Activated CD8-positive, alpha-beta memory T cell treated with anti-CD3 and anti-CD28 coated beads for 1 hour (primary cell): ENCODE measurements around the gene KDM4C.
"Not testable (repeated sequence)": the region's sequence is repeated elsewhere in the genome, so short reads cannot be mapped to it uniquely, and the experiment has no call there.

Experiments
- DNase-seq, 2 donors: peaks; one replicate each; pipeline ENCODE4 v3.0.0-alpha.2; 2020; ENCODE audit warnings: low read depth in 1 of 2; ENCODE audit errors: extremely low read depth in 1 of 2

Gene KDM4C

GRCh38 chr9:7011395-7012067 is 253.8 kb downstream of the KDM4C start:
- DNase-seq = no peak

DNA sequence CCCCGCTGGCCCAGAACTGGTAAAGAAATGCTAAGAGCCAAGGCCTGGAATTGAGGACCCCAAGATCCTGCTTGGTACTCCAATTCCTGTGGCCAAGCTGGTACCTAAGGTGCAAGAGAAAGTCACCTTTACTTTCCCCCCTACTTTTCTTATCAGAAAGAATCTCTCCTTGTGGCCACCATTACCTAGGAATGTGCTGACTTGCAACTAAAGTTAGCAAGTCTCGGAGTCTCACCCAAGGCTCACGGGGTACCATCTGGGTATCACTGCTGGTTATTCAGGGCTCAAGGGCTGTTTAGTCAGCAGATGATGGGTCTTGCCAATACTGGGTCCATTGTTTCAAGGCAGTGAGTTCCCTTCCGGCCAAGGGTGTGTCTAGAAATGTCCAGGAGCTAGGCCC is 270.2 kb downstream of the KDM4C start:
- no peak for DNase-seq

DNA sequence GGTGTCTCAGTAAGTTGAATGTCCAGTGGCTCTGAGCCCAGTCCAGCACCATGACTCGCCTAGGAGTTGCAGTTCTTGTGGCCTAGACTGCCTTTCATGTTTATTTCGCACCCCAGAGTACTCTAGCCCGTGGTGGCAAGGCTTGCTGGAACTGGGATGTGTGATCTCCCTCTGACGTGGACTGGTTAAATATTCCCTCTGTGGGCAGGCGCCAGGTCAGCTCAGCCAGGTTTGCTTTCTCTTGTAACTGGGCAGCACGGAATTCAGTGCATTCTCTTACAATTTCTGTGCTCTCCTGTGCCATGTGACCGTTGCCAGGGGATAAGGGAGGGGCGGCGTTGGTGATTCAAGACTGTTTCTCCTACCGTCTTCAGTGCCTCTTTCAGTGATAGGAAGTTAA is 270.8 kb downstream of the KDM4C start:
- DNase-seq = no peak

DNA sequence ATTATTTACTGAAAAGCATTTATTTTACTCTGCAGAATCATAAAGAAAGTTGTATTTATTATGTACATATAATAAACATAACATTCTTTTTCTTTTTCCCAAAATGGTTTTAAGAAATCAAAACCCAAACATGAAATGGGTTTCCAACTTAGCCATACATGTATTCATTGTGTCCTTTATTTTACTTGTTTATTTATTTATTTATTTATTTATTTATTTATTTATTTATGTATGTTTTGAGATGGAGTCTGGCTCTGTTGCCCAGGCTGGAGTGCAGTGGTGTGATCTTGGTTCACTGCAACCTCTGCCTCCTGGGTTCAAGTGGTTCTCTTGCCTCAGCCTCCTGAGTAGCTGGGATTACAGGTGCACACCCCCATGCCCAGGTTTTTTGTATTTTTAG is 273.2 kb downstream of the KDM4C start:
- not testable (repeated sequence) for DNase-seq

DNA sequence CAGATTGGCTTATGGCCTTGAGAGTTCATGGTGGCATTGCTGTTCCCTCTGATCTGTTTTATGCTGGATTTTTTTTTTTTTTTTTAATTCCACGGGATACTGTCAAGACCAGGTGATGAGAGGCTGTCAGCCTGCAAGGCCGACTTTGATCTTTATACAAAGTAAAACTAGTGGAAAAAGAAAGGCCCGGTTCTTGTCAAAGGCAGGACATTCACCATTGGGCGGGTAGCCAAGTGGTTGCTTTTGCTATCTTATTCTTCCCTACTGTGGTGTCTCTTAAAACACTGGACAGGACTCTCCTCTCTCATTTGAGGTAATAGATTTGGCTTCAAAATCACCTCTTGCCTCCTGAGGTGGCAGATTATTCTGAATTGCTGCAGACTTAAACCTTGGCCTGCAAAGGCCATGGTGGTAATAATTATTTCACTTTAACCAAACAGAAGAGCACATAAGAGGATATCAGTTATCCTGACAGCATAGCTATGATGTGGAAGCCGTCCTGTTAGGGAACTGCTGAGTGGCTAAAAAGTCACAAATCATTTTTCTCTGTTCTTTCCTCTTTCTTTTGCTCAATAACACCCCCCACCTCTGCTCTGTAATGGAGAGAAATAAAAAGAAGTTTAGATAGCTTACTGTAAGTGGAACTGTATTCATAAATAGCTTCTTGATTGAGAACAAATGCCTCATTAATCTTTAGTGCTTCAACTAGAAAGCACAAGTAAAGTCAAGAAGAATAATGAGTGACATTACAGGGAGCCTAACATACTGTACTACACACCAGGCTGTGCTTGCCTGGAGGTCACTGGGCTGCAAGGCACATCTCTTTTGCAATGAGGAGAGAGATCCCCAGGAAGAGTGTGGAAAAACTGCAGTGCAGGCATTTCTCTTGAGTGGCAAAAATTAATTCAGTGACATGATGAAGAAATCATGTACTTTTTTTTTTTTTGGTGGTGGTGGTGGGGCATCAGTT is 275.6 kb downstream of the KDM4C start:
- no peak for DNase-seq

GRCh38 chr9:7037176-7037575 is 279.4 kb downstream of the KDM4C start:
- no peak for DNase-seq

DNA sequence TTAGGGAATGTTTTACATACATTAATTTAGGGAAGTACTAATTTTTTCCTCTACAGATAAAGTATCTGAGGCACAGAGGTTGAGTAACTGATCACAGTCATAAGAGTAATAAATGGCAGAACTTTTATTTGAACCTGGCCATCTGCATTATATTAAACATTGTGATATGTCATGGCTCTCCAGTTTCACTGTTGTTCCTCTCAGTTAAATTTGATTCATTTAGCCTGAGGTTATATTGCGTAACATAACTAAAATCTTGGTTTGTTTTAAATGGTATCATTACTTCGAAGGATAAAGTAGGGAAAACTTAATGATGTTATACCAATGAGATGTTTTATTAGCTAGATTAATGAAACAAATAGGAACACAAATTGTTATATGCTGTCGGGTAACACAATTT is 284.4 kb downstream of the KDM4C start:
- DNase-seq = no peak

GRCh38 chr9:7045361-7045760 is 287.6 kb downstream of the KDM4C start:
- DNase-seq = no peak

- no peak for DNase-seq
Measured at GRCh38 chr9:7051711-7052110, 293.9 kb downstream of the KDM4C start.

DNA sequence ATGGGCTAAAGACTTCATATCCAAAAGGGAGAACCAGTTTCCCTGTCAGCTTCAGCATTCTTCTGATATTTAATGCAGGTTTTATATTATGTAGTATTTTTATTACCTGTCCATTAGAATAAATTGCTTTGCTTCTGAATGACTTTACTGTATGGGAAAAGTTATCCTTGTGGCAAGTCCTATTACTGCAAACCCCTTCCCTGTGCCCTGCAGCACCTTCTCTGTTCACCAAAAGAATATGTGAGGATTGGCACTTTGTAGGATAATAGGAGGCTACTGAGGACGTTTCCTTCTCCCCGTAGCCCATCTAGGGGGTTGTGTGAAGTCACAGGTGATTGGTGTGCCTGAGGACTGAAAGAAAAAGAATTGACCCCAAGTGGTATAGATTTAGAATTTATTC is 296.1 kb downstream of the KDM4C start:
- no peak for DNase-seq

DNA sequence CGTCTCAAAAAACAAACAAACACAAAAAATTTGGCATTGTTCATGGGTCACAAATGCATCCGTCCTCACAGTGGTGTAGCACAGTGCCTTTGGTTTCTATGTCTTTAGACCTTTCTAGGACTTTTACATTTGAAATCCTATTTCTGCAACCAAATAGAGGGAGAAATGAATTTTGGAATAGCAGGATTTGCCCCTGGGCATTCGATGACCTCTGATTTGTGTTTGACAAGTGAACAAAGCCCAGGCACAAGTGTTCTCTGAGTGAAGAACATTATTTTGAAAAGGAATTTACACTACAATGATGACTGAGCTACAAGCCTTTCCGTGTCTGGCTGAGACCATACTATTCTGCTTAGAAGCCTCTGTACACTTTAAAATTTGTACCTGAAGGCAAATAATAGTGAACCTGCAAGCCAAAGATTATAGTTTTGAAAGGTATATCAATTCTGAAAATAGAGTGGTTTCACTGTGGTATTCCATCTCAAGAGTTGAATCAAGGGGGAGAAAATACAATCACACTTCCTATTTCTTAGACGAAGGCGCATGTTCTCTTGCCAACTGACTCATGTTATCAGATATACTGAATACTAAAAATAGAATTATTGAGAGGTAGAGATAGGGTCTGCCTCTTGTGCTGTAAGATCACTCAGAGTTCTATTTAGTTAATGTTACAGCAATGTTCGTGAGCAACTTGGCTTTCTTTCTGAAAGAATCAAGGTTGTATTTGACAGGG is 297.6 kb downstream of the KDM4C start:
- no peak for DNase-seq

DNA sequence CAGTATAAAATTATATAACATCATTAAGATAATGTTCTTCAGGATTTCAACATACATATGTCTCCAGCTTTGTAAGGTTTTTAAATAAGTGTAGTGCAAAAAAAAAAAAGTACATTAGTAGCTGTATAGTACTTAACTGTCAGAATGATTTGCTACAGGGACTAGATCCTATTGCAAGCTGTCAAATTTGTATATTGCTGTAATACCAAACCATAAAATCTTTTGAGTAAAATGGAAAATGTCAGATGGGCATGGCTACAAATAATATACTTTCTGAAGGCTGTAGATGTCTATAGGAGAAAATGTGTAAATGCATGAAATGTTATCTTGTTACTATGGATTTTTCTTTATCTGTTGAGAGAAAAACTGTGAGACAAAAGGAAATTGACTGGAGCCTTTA is 298.5 kb downstream of the KDM4C start:
- DNase-seq = no peak

- no peak for DNase-seq
Measured at GRCh38 chr9:7058473-7058872, 300.7 kb downstream of the KDM4C start.

- no peak for DNase-seq
Measured at GRCh38 chr9:7067169-7067568, 309.4 kb downstream of the KDM4C start.

GRCh38 chr9:7071916-7072315 is 314.1 kb downstream of the KDM4C start:
- DNase-seq = no peak

- DNase-seq = no peak
Measured at GRCh38 chr9:7073706-7074105, 315.9 kb downstream of the KDM4C start.

DNA sequence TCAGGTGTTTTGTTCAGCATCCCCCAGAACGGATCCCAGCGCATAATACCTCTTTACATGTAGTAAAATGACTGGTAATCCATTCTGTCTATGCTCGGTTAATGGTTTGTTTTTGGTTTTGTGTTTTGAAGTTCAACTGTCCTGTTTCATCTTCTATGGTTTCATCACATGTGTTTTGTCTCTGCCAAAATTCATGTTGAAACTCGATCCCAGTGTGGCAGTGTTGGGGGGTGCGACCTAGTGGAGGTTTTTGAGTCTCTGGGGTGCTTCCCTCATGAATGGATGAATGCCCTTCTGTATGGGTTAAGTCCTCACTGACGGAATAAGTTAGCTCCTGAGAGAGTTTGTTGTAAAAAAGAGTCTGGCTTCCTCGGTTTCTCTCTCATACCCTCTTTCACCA is 317.4 kb downstream of the KDM4C start:
- no peak for DNase-seq

DNA sequence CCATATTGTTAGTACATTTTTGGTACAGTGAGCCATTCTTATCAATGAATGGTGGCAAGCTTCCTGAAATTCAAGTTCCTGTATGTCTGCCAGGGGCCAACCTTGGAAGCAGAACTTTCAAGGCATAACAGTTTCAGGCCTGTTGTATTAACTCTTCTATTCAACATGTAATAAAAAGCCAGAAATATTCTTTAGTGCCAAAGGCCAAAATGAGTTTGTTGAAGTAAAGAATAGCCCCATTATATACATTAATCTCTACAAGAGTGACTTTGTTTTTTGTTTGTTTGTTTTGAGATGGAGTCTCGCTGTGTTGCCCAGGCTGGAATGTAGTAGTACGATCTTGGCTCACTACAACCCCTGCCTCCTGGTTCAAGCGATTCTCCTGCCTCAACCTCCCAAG is 321.3 kb downstream of the KDM4C start:
- DNase-seq = no peak

DNA sequence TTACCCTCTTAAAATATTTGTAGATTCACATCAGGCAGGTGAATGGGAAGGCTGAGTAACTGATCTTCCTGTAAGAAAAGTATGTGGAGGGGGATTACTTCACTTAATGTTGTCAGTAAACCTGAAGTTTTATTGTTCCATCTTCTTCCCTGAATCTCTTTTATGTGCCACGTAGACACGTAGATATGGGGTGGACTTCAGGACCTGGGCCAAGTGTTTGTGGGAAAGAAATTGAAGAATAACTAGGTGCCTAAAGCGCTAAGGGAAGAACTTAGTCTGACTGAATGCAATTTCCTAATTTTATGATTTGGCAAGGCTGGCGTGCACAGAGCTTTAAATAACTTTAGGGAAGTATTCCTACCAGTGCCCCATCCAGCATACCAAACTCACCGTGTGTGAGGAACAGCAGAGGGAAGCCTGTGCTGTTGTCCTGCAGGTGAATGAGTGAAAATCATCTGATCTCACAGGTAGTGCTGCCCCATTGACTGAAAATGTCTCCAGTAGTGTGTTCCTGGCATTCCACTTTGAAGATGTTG is 323.4 kb downstream of the KDM4C start:
- no peak for DNase-seq

- DNase-seq = no peak
Measured at GRCh38 chr9:7083192-7083591, 325.4 kb downstream of the KDM4C start.

DNA sequence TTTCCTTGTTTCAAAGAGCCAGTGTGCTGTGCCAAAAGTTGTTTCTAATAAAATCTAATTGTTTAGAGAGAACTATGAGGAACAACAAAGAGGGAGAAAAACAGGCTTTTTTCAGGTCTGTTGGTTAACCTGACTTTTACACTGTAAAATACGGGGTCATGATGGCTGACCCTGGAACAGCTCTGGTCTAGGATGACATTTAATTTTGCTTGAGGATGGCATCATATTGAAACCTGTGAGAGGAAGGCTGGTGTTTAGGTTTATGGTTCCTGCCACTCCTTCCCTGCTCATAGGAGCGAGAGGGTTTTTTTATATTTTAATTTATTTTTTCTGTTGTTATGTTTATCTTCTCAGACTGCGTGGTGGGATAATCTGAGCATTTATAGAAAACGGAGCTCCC is 327.6 kb downstream of the KDM4C start:
- no peak for DNase-seq
